K562 (cell line): ENCODE data around the gene SPDEF. TPM values are rescaled to one million over a fixed set of nuclear protein-coding genes. Genes with fewer than 3 reads are reported as not detected.

Experiments
- ATAC-seq: fragments of 200-7000 bp; cut with Tn5 transposase; 3 replicates; pipeline ENCODE4 v1.9.1; 2020; ENCODE audit warnings: moderate library complexity
- BruUV-seq: library from RNA; stranded (reverse); fragments of 400-500 nt; replicated peaks from 2 replicates; lab custom pipeline; 2021; lab: Mats Ljungman, UMichigan
- CTCF ChIA-PET: fragments of 300-600 bp; formaldehyde crosslinking; extraction: SDS; loops from one replicate; lab custom pipeline; 2021; ENCODE audit warnings: low intra/inter-chr PET ratio; lab: Yijun Ruan, JAX
- POLR2A ChIA-PET: fragments of 300-600, 350-650 bp; sonication (Branson Sonifier 250); formaldehyde crosslinking; extraction: SDS; loops from one replicate; lab custom pipeline; 2021; ENCODE audit warnings: antibody characterized with exemption, inconsistent platforms; lab: Yijun Ruan, JAX
- DNase-seq, 4 experiments: peaks; one replicate each; pipeline versions ENCODE4 v3.0.0 to v3.0.0-alpha.2; 2011 to 2018; ENCODE audit warnings: low spot score in 3 of 4, mixed read lengths in 3 of 4; ENCODE audit errors: extremely low read depth in 1 of 4
- FAIRE-seq: peaks from 2 replicates; lab custom pipeline; 2011; peaks lifted over from hg19 to GRCh38; lab: Jason Lieb, UNC
- H2AFZ ChIP-seq: 2 replicates; pipeline ENCODE4 v1.6.0; 2011; ENCODE audit warnings: low read depth, low read length, control low read depth, inconsistent platforms
- H3K27ac ChIP-seq: fragments of 200-600 bp; 3 replicates; pipeline ENCODE4 v1.8.0; 2011; ENCODE audit warnings: low read depth, mild to moderate bottlenecking, control low read depth, inconsistent platforms, low read length, moderate library complexity, mixed read lengths; ENCODE audit errors: extremely low read depth
- H3K27me3 ChIP-seq, 2 experiments: fragments of 300-600 bp in 1 of 2; 2 replicates in 1 of 2; 3 replicates in 1 of 2; pipeline versions ENCODE4 v1.6.0 to v1.8.0; 2011; ENCODE audit warnings: inconsistent platforms in 2 of 2, low read length in 2 of 2, mild to moderate bottlenecking in 1 of 2, mixed read lengths in 1 of 2, moderate library complexity in 1 of 2; ENCODE audit not compliant: control insufficient read depth in 2 of 2, insufficient read depth in 2 of 2
- H3K36me3 ChIP-seq: fragments of 300-600 bp; 3 replicates; pipeline ENCODE4 v1.8.0; 2011; ENCODE audit warnings: mild to moderate bottlenecking, low read length, inconsistent platforms; ENCODE audit not compliant: control insufficient read depth, insufficient read depth
- H3K4me1 ChIP-seq, 2 experiments: fragments of 200-600 bp in 1 of 2; replicated peaks in 1 of 2; 2 replicates in 1 of 2; 3 replicates in 1 of 2; pipeline versions ENCODE4 v1.5.1 to v1.8.0; 2011; ENCODE audit warnings: inconsistent platforms in 2 of 2, low read length in 2 of 2, mild to moderate bottlenecking in 1 of 2, mixed read lengths in 1 of 2, moderate library complexity in 1 of 2; ENCODE audit not compliant: control insufficient read depth in 2 of 2, insufficient read depth in 2 of 2
- H3K4me2 ChIP-seq: 2 replicates; pipeline ENCODE4 v1.6.1; 2011; ENCODE audit warnings: low read length, control low read depth, inconsistent platforms, mixed read lengths; ENCODE audit not compliant: insufficient read depth
- H3K4me3 ChIP-seq: fragments of 200-600 bp; sonication (generic), shearing (Covaris generic); 2 replicates; pipeline ENCODE4 v1.5.1; 2016; ENCODE audit warnings: control low read depth, inconsistent platforms
- H3K79me2 ChIP-seq: fragments of 200-600 bp; 3 replicates; pipeline ENCODE4 v1.8.0; 2011; ENCODE audit warnings: low read length, inconsistent platforms; ENCODE audit not compliant: control insufficient read depth, insufficient read depth
- H3K9ac ChIP-seq, 2 experiments: 2 replicates each; pipeline versions ENCODE4 v1.6.0 to v1.6.1; 2011; ENCODE audit warnings: low read depth in 2 of 2, low read length in 2 of 2, control low read depth in 1 of 2, inconsistent platforms in 1 of 2, mild to moderate bottlenecking in 1 of 2, mixed read lengths in 1 of 2; ENCODE audit not compliant: insufficient read depth in 1 of 2
- H3K9me1 ChIP-seq: one replicate; pipeline ENCODE4 v1.6.0; 2011; ENCODE audit warnings: inconsistent platforms, mild to moderate bottlenecking, low read length, moderate library complexity; ENCODE audit not compliant: control insufficient read depth, insufficient read depth
- H3K9me3 ChIP-seq: replicated peaks from 2 replicates; pipeline ENCODE4 v1.5.1; 2011; ENCODE audit warnings: low read depth, low read length, inconsistent platforms; ENCODE audit not compliant: control insufficient read depth, insufficient read depth
- H4K20me1 ChIP-seq: replicated peaks from 2 replicates; pipeline ENCODE4 v1.6.1; 2011; ENCODE audit warnings: low read length, inconsistent platforms, mixed read lengths; ENCODE audit not compliant: control insufficient read depth, insufficient read depth
- ADNP ChIP-seq: fragments of 200-800 bp; sonication (Bioruptor generic); IDR thresholded peaks from 2 replicates; pipeline ENCODE4 v1.6.1; 2016; ENCODE audit warnings: missing genetic modification characterization, missing compliant biosample characterization
- CHD4 ChIP-seq: fragments of 200-600 bp; sonication (generic); IDR thresholded peaks from 3 replicates; pipeline ENCODE4 v1.6.1; 2012; ENCODE audit warnings: low read depth, mild to moderate bottlenecking, mixed read lengths, low read length, inconsistent platforms; ENCODE audit not compliant: insufficient read depth, insufficient replicate concordance, poor library complexity, severe bottlenecking
- HDAC8 ChIP-seq: fragments of 450-650 bp; IDR thresholded peaks from 2 replicates; pipeline ENCODE4 v1.6.1; 2016; ENCODE audit warnings: mild to moderate bottlenecking, missing genetic modification characterization, moderate library complexity, missing compliant biosample characterization
- KDM1A ChIP-seq, 2 experiments: fragments of 450-650 bp; IDR thresholded peaks; 2 replicates each; pipeline ENCODE4 v1.6.1; 2016; ENCODE audit warnings: mild to moderate bottlenecking in 2 of 2
- NFE2 ChIP-seq: IDR thresholded peaks from 2 replicates; pipeline ENCODE4 v1.6.1; 2014; ENCODE audit warnings: antibody characterized with exemption, low read depth
- SAP30 ChIP-seq: fragments of 200-600 bp; sonication (generic); IDR thresholded peaks from 2 replicates; pipeline ENCODE4 v1.6.1; 2012; ENCODE audit warnings: borderline replicate concordance, low read depth, mild to moderate bottlenecking, moderate library complexity, low read length, control low read depth, inconsistent platforms; ENCODE audit not compliant: insufficient read depth, poor library complexity, severe bottlenecking
- SIN3A ChIP-seq, 2 experiments: fragments of 150-350 bp in 1 of 2; IDR thresholded peaks; 2 replicates each; pipeline ENCODE4 v1.6.1; 2011 to 2016; ENCODE audit warnings: borderline replicate concordance in 2 of 2, low read depth in 2 of 2, low read length in 2 of 2, mild to moderate bottlenecking in 2 of 2, moderate library complexity in 2 of 2; ENCODE audit not compliant: control insufficient read depth in 1 of 2
- STAG1 ChIP-seq: sonication (generic); formaldehyde crosslinking; IDR thresholded peaks from 2 replicates; pipeline ENCODE4 v1.5.0; 2020; ENCODE audit warnings: missing genetic modification reagents, borderline replicate concordance
- USF1 ChIP-seq: sonication (generic); formaldehyde crosslinking; IDR thresholded peaks from 2 replicates; pipeline ENCODE4 v1.9.0; 2022; ENCODE audit warnings: mild to moderate bottlenecking, missing genetic modification reagents
- ZC3H4 ChIP-seq: sonication (generic); formaldehyde crosslinking; IDR thresholded peaks from 2 replicates; pipeline ENCODE4 v1.9.0; 2021; ENCODE audit warnings: missing genetic modification reagents, borderline replicate concordance
- ZNF121 ChIP-seq: sonication (generic); formaldehyde crosslinking; conservative IDR thresholded peaks from 2 replicates; pipeline ENCODE4 v1.8.0; 2022; ENCODE audit warnings: missing genetic modification reagents
- WGBS: fragments of 100-300 bp; shearing (Covaris generic); methylation state at CpG from one replicate; pipeline ENCODE4 v1.1.6; 2016; ENCODE audit warnings: low coverage, mixed read lengths; ENCODE audit not compliant: insufficient coverage; ENCODE audit errors: missing lambda C conversion rate; 5-methylcytosine and 5-hydroxymethylcytosine counted together
- in situ Hi-C: fragments of 300-500 bp; cut with MboI; formaldehyde crosslinking; loops from 4 replicates; pipeline ENCODE4 v1.15.0; 2018; ENCODE audit warnings: inconsistent platforms, mixed read lengths
- intact Hi-C: fragments of 100-400 bp; cut with micrococcal nuclease; formaldehyde crosslinking; loops from 2 replicates; pipeline ENCODE4 v1.14.2; 2022
- polyA plus RNA-seq, 8 experiments: library from polyadenylated mRNA; depleted of rRNA in 4 of 8; stranded (reverse) in 5 of 8; unstranded in 3 of 8; fragments of >200 nt; fragmentation: Nextera tagmentation in 2 of 8; fragmentation: Illumina TruSeq in 1 of 8; extraction: Ambion mirVana in 2 of 8; extraction: Trizol in 1 of 8; gene quantifications; 2 replicates each; pipeline versions ENCODE4 v1.2.1 to v1.2.3, GENCODE V29; 2011 to 2014; ENCODE audit warnings: inconsistent platforms in 1 of 8, missing spikeins in 1 of 8
- total RNA-seq, 7 experiments: library from RNA; depleted of rRNA in 6 of 7; stranded (reverse); fragments of >200 nt in 6 of 7; fragmentation: Illumina TruSeq in 2 of 7; extraction: Trizol in 2 of 7; gene quantifications; 2 replicates each; pipeline versions ENCODE4 v1.2.1 to v1.2.3, GENCODE V29; 2011 to 2021; ENCODE audit warnings: low replicate concordance in 1 of 7
- TF ChIP-seq, protein P1 (sequence below), 2 experiments: fragments of 450-650 bp; IDR thresholded peaks; 2 replicates each; pipeline ENCODE4 v1.6.1; 2016
- TF ChIP-seq, protein P2 (sequence below): sonication (generic); formaldehyde crosslinking; IDR thresholded peaks from 2 replicates; pipeline ENCODE4 v1.8.0; 2022; ENCODE audit warnings: mild to moderate bottlenecking, low read depth, missing genetic modification reagents

Gene SPDEF
- total and polyA plus RNA-seq, 9 of the 15 experiments (the other 6 are each of a cell fraction or from before 2014, with no cell fraction given): 0.04 to 0.12 (median 0.11) TPM; not detected in 5

GRCh38 chr6:34561227-34561530, 5.0 kb upstream of the SPDEF start:
- no TSS peak for BruUV-seq
- no peaks in the 10 kb centered on the region for H3K27me3 ChIP-seq
- peaks cover 5% of the 10 kb centered on the region for H3K9me1 ChIP-seq
- peak overlapping the region; percentile 72 for H3K27ac ChIP-seq
- no peak for DNase-seq
- H3K4me3 ChIP-seq: no peak overlapping the region
- peaks cover 57 to 80% of the 10 kb centered on the region in 2 experiments for H3K4me1 ChIP-seq
- H3K4me2 ChIP-seq: peak overlapping the region; percentile 79; the same call in 1 of the 2 replicates
- H2AFZ ChIP-seq: no peak overlapping the region
- in situ Hi-C loops (no loop called here), intact Hi-C loops (no loop called here)
- FAIRE-seq: no peak
- no peaks in the 10 kb centered on the region for H3K36me3 ChIP-seq
- peak overlapping the region; percentile 42 to 89; a peak in 3 of 4 replicates for H3K9ac ChIP-seq
- CTCF ChIA-PET: interaction anchor here (1.4 kb wide), 1 partner anchor 34 kb away, joined by 8 read pairs; no protein-coding TSS in a partner anchor
- H3K79me2 ChIP-seq: no peaks in the 10 kb centered on the region
- POLR2A ChIA-PET: interaction anchor here (0.7 to 2.5 kb wide), 6 partner anchors 13 to 911 kb away, joined by 3 to 7 read pairs (median 4); no protein-coding TSS in a partner anchor
- 46% methylated on average over 2 of the region's 2 CpGs for WGBS
- no peak for ATAC-seq
- H3K9me3 ChIP-seq: peaks cover 8% of the 10 kb centered on the region
- no peaks in the 10 kb centered on the region for H4K20me1 ChIP-seq
- TF ChIP-seq SIN3A (IDR thresholded peaks at IDR 0.05; ENCODE audit: borderline replicate concordance in 2 of 2, control insufficient read depth in 1 of 2, low read depth in 2 of 2, low read length in 2 of 2) (0 out of 4 replicates have a peak, but pooled peaks of 1 of the 2 experiments have one; percentile 41), NFE2 (no peak), ZNF121 (peak; percentile 57; the same call in 1 of the 2 replicates), ADNP (peak; percentile 93), USF1 (CRISPR knock-in tag) (0 out of 2 replicates have a peak, but pooled peaks have one; percentile 4), KDM1A (IDR thresholded peaks at IDR 0.05) (peak in 1 of 2 experiments; percentile 76; a peak in 1 of 4 replicates), CHD4 (peak; percentile 66), SAP30 (no peak), STAG1 (CRISPR knock-in tag) (peak; percentile 18; the same call in 1 of the 2 replicates), HDAC8 (no peak), ZC3H4 (0 out of 2 replicates have a peak, but pooled peaks have one; percentile 77)
- TF ChIP-seq, protein P1, sequence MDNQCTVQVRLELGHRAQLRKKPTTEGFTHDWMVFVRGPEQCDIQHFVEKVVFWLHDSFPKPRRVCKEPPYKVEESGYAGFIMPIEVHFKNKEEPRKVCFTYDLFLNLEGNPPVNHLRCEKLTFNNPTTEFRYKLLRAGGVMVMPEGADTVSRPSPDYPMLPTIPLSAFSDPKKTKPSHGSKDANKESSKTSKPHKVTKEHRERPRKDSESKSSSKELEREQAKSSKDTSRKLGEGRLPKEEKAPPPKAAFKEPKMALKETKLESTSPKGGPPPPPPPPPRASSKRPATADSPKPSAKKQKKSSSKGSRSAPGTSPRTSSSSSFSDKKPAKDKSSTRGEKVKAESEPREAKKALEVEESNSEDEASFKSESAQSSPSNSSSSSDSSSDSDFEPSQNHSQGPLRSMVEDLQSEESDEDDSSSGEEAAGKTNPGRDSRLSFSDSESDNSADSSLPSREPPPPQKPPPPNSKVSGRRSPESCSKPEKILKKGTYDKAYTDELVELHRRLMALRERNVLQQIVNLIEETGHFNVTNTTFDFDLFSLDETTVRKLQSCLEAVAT (IDR thresholded peaks at IDR 0.05): no peak
- TF ChIP-seq, protein P2, sequence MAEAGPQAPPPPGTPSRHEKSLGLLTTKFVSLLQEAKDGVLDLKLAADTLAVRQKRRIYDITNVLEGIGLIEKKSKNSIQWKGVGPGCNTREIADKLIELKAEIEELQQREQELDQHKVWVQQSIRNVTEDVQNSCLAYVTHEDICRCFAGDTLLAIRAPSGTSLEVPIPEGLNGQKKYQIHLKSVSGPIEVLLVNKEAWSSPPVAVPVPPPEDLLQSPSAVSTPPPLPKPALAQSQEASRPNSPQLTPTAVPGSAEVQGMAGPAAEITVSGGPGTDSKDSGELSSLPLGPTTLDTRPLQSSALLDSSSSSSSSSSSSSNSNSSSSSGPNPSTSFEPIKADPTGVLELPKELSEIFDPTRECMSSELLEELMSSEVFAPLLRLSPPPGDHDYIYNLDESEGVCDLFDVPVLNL: 0 out of 2 replicates have a peak, but pooled peaks have one; percentile 21
